Keratinocyte (primary cell): ENCODE results near the gene PTPRD.

Experiments used
- CTCF ChIP-seq, 3 experiments: IDR thresholded peaks in 1 of 3; conservative IDR thresholded peaks in 1 of 3; optimal IDR thresholded peaks in 1 of 3; 2 replicates in 2 of 3; 3 replicates in 1 of 3; pipeline versions ENCODE3 to v1.5.1; 2011; ENCODE audit warnings: low read length in 3 of 3, mild to moderate bottlenecking in 3 of 3, moderate library complexity in 2 of 3, control low read depth in 1 of 3, inconsistent platforms in 1 of 3; ENCODE audit not compliant: insufficient read depth in 2 of 3; ENCODE audit errors: extremely low read depth in 1 of 3
- EZH2 ChIP-seq: IDR thresholded peaks from one replicate; pipeline ENCODE4 v1.6.1; 2012; ENCODE audit warnings: inconsistent platforms, mild to moderate bottlenecking, low read length, moderate library complexity

GRCh38 chr9:8477450-8477849 lies 2135.4 kb downstream of the PTPRD start:
- TF ChIP-seq CTCF (optimal IDR thresholded peaks at IDR 0.05 in 1 of 3, IDR thresholded peaks at IDR 0.05 in 1 of 3, conservative IDR thresholded peaks at IDR 0.05 in 1 of 3; ENCODE audit: extremely low read depth in 1 of 3, insufficient read depth in 2 of 3, low read length in 3 of 3) (no peak), EZH2 (no peak)
